Measurements from ENCODE around the gene SNRPA.
"Not testable (repeated sequence)": the region's sequence is repeated elsewhere in the genome, so short reads cannot be mapped to it uniquely, and the experiment has no call there.

Gene SNRPA

GRCh38 chr19:40807147-40808020 is 56.4 kb downstream of the SNRPA start:
- Histone ChIP-seq H3K4me3 (no peak overlapping the region), H3K27ac (peak overlapping the region in 14 of 21 experiments; percentile 4 to 98 (median 70))

GRCh38 chr19:40808021-40808325 is 57.0 kb downstream of the SNRPA start:
- Histone ChIP-seq H3K4me3 (no peak overlapping the region), H3K27ac (peak overlapping the region in 9 of 21 experiments; percentile 4 to 97 (median 67))

- H3K4me3 ChIP-seq: no peak overlapping the region
- H3K27ac ChIP-seq: peak overlapping the region in 1 of 21 experiments; percentile 14
Observed at GRCh38 chr19:40808497-40808896, 57.5 kb downstream of the SNRPA start.

- Histone ChIP-seq H3K4me3 (peak overlapping the region in 1 of 7 experiments; percentile 30), H3K27ac (peak overlapping the region in 6 of 21 experiments; percentile 59 to 89 (median 73))
Observed at GRCh38 chr19:40809358-40810086, 58.5 kb downstream of the SNRPA start.

GRCh38 chr19:40810160-40810559 is 59.2 kb downstream of the SNRPA start:
- Histone ChIP-seq H3K27ac (peak overlapping the region in 19 of 21 experiments; percentile 16 to 89 (median 69)), H3K4me3 (peak overlapping the region; percentile 26 to 46 (median 33))

- H3K27ac ChIP-seq: peak overlapping the region in 20 of 21 experiments; percentile 16 to 89 (median 69)
- H3K4me3 ChIP-seq: peak overlapping the region; percentile 26 to 46 (median 33)
Observed at GRCh38 chr19:40810649-40811408, 59.8 kb downstream of the SNRPA start.

GRCh38 chr19:40811478-40812341 is 60.7 kb downstream of the SNRPA start:
- Histone ChIP-seq H3K4me3 (peak overlapping the region; percentile 26 to 46 (median 33)), H3K27ac (peak overlapping the region in 20 of 21 experiments; percentile 16 to 89 (median 69))

- not testable (repeated sequence) for H3K27ac ChIP-seq, H3K4me3 ChIP-seq
Observed at GRCh38 chr19:40812571-40812970, 61.6 kb downstream of the SNRPA start.

GRCh38 chr19:40813182-40813581 is 62.2 kb downstream of the SNRPA start:
- H3K27ac ChIP-seq: no peak overlapping the region
- H3K4me3 ChIP-seq: no peak overlapping the region

Data from skin epidermis (tissue), 12 donors.